Measurements from ENCODE around the gene DNAH2. TPM values are rescaled to one million over a fixed set of nuclear protein-coding genes. Genes with fewer than 3 reads are reported as not detected.

Gene DNAH2
- total and polyA plus RNA-seq, 2 of the 8 experiments (the other 6 are each of a cell fraction or from before 2014, with no cell fraction given) = 0.13 to 0.18 TPM

DNA sequence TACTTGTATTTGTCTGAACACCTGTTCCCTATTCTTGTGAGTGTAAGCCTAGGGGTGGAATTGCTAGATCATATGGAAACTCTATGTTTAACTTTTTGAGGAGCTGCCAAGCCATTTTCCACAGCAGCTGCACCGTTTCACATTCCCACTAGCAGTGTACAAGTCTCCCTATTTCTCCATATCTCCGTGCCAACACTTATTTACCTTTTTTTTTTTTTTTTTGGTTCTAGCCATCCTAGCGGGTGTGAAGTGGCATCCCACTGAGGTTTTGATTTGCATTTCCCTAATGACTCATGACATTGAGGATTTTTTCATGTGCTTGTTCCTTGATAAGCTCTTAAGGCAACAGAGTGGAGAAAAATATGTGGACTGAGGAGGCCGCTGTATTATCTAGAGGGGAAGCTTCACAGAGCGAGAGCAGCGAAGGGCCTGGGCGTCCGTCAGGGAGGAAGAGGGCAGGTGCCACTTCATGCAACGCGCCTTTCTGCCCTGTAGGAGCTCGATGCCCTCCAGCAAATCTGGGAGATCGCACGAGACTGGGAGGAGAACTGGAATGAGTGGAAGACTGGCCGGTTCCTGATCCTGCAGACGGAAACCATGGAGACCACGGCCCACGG lies 50.0 kb downstream of the DNAH2 start:
- Histone ChIP-seq H4K91ac (replicated peaks; ENCODE audit: insufficient read length, low read length) (no peak overlapping the region), H2AFZ (ENCODE audit: low read length) (no peak overlapping the region), H3K27ac (ENCODE audit: low read depth, low read length) (no peak overlapping the region), H3K23ac (ENCODE audit: insufficient read length) (no peak overlapping the region), H3K9ac (replicated peaks in 1 of 4; ENCODE audit: extremely low read depth in 1 of 4, low read depth in 3 of 4, low read length in 3 of 4) (no peak overlapping the region), H2BK20ac (ENCODE audit: low read length) (no peak overlapping the region), H3K27me3 (replicated peaks in 1 of 4; ENCODE audit: control insufficient read depth in 3 of 4, extremely low read depth in 1 of 4, insufficient read depth in 3 of 4, low read length in 3 of 4) (no peaks in the 10 kb centered on the region), H3K9me3 (ENCODE audit: insufficient read depth in 2 of 2, low read depth in 1 of 2, low read length in 1 of 2) (no peaks in the 10 kb centered on the region), H2BK12ac (ENCODE audit: low read depth, low read length) (no peak overlapping the region), H2BK5ac (ENCODE audit: low read depth, low read length) (no peak overlapping the region), H3K4ac (replicated peaks; ENCODE audit: insufficient read length, low read depth, low read length) (no peak overlapping the region), H3K79me1 (ENCODE audit: low read depth, low read length) (no peaks in the 10 kb centered on the region; the same call in 1 of the 2 replicates), H4K5ac (ENCODE audit: insufficient read length, low read depth, low read length) (no peak overlapping the region), H3K4me3 (ENCODE audit: extremely low read depth in 1 of 4, insufficient read depth in 2 of 4, low read depth in 3 of 4, low read length in 4 of 4) (no peak overlapping the region), H2BK15ac (ENCODE audit: low read length) (no peak overlapping the region), H3K36me3 (ENCODE audit: control insufficient read depth in 2 of 4, insufficient read depth in 4 of 4, low read length in 3 of 4) (no peaks in the 10 kb centered on the region), H4K8ac (ENCODE audit: extremely low read depth, insufficient read depth, low read length) (no peak overlapping the region), H4K20me1 (replicated peaks in 1 of 2; ENCODE audit: control insufficient read depth in 1 of 2, insufficient read depth in 2 of 2, low read length in 2 of 2) (peaks cover 0 to 1% of the 10 kb centered on the region in 2 experiments), H3K4me1 (replicated peaks in 1 of 4; ENCODE audit: control insufficient read depth in 3 of 4, insufficient read depth in 4 of 4, low read length in 3 of 4) (no peaks in the 10 kb centered on the region; a peak in 1 of 7 replicates), H3K14ac (ENCODE audit: insufficient read length) (no peak overlapping the region), H3K4me2 (ENCODE audit: insufficient read depth in 1 of 2, low read depth in 2 of 2, low read length in 2 of 2) (no peak overlapping the region), H2BK120ac (replicated peaks; ENCODE audit: low read depth, low read length) (no peak overlapping the region), H3K23me2 (ENCODE audit: low read depth, low read length) (no peaks in the 10 kb centered on the region), H3K18ac (ENCODE audit: extremely low read depth, low read length) (no peak overlapping the region), H2AK5ac (ENCODE audit: low read depth, low read length) (no peak overlapping the region), H3K56ac (replicated peaks; ENCODE audit: insufficient read length, low read depth, low read length) (no peak overlapping the region), H3K79me2 (ENCODE audit: control insufficient read depth in 1 of 2, insufficient read depth in 2 of 2, low read length in 2 of 2) (no peaks in the 10 kb centered on the region)
- DNase-seq (ENCODE audit: low read depth in 1 of 2, low spot score in 2 of 2) (no peak), FAIRE-seq (no peak)
- ChIA-PET POLR2A (ENCODE audit: partially characterized antibody) (interaction anchor here (0.7 to 1.0 kb wide), 3 partner anchors 20 to 65 kb away, joined by 3 to 4 read pairs (median 3); no protein-coding TSS in a partner anchor), CTCF (ENCODE audit: partially characterized antibody) (interaction anchor here (0.6 to 1.3 kb wide), 7 partner anchors 12 to 159 kb away, joined by 3 to 6 read pairs (median 3); no protein-coding TSS in a partner anchor)
- WGBS, 2 experiments (ENCODE audit: extremely low coverage in 1 of 2, insufficient coverage in 1 of 2, insufficient read length in 1 of 2, insufficient replicate concordance in 2 of 2, low coverage in 1 of 2, low lambda C conversion rate in 2 of 2, missing lambda C conversion rate in 1 of 2) = 90% methylated on average over 17 of the region's 17 CpGs; no CpG with 5 or more reads in 1 of the 2 experiments
- TF ChIP-seq TAF1 (IDR thresholded peaks at IDR 0.05; ENCODE audit: low read depth, low read length) (no peak), TAF7 (optimal IDR thresholded peaks at IDR 0.05; ENCODE audit: borderline replicate concordance, low read depth, low read length) (no peak), NRF1 (IDR thresholded peaks at IDR 0.05; ENCODE audit: low read depth, low read length) (no peak), TCF12 (IDR thresholded peaks at IDR 0.05; ENCODE audit: low read depth, low read length) (no peak), NANOG (IDR thresholded peaks at IDR 0.05; ENCODE audit: insufficient read depth, low read depth, low read length, poor library complexity, severe bottlenecking) (no peak), SIX5 (IDR thresholded peaks at IDR 0.05; ENCODE audit: low read depth, low read length) (no peak), HDAC2 (IDR thresholded peaks at IDR 0.05; ENCODE audit: borderline replicate concordance in 1 of 2, low read depth in 2 of 2, low read length in 2 of 2) (no peak), FOSL1 (IDR thresholded peaks at IDR 0.05; ENCODE audit: insufficient read depth, low read depth, low read length) (no peak)
- TF ChIP-seq, protein P1, sequence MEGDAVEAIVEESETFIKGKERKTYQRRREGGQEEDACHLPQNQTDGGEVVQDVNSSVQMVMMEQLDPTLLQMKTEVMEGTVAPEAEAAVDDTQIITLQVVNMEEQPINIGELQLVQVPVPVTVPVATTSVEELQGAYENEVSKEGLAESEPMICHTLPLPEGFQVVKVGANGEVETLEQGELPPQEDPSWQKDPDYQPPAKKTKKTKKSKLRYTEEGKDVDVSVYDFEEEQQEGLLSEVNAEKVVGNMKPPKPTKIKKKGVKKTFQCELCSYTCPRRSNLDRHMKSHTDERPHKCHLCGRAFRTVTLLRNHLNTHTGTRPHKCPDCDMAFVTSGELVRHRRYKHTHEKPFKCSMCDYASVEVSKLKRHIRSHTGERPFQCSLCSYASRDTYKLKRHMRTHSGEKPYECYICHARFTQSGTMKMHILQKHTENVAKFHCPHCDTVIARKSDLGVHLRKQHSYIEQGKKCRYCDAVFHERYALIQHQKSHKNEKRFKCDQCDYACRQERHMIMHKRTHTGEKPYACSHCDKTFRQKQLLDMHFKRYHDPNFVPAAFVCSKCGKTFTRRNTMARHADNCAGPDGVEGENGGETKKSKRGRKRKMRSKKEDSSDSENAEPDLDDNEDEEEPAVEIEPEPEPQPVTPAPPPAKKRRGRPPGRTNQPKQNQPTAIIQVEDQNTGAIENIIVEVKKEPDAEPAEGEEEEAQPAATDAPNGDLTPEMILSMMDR (IDR thresholded peaks at IDR 0.05; ENCODE audit: control extremely low read depth in 1 of 3, insufficient read depth in 1 of 3, low read depth in 1 of 3, low read length in 3 of 3) = no peak
